ENCODE data around the gene WSCD1.

The WSCD1 gene

DNA sequence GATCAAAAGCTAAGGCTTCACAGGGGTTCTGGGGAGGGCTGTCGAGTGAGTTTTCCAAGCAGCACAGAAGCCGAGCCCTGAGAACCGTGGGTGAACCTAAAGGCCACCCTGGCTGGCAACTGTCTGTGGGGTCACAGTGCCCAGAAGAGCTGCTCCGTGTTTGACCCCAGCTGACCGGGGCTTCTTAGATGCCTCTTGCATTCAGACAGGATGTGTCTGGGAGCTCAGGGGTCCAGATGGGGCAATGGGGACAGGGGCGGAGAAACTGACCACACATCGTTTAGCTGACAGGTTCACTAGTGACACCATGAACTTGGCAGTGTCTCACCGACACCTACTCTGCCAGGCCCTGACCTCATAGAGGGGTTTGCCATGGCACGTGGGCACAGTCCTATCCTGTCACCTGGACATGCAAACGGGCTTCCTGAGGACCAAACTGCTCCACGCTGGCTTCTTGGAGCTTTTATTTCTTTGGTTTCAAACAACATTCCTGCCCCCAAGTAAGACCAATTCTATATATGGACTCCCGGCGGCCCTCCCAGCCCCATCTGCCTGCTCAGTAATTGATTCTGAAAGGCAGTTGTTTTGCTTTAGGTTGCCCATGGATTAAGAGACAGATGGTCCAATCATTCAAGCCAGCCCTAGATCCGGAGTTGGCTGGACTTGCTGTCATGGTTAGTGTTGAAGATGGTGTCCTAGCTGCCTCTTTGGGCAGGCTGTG is 22.2 kb downstream of the WSCD1 start:
- Histone ChIP-seq H3K4me3 (no peak overlapping the region), H3K27ac (no peak overlapping the region)
- TF ChIP-seq, protein P1, sequence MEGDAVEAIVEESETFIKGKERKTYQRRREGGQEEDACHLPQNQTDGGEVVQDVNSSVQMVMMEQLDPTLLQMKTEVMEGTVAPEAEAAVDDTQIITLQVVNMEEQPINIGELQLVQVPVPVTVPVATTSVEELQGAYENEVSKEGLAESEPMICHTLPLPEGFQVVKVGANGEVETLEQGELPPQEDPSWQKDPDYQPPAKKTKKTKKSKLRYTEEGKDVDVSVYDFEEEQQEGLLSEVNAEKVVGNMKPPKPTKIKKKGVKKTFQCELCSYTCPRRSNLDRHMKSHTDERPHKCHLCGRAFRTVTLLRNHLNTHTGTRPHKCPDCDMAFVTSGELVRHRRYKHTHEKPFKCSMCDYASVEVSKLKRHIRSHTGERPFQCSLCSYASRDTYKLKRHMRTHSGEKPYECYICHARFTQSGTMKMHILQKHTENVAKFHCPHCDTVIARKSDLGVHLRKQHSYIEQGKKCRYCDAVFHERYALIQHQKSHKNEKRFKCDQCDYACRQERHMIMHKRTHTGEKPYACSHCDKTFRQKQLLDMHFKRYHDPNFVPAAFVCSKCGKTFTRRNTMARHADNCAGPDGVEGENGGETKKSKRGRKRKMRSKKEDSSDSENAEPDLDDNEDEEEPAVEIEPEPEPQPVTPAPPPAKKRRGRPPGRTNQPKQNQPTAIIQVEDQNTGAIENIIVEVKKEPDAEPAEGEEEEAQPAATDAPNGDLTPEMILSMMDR (IDR thresholded peaks at IDR 0.05) = no peak
- DNase-seq (ENCODE audit: low spot score) = no peak

DNA sequence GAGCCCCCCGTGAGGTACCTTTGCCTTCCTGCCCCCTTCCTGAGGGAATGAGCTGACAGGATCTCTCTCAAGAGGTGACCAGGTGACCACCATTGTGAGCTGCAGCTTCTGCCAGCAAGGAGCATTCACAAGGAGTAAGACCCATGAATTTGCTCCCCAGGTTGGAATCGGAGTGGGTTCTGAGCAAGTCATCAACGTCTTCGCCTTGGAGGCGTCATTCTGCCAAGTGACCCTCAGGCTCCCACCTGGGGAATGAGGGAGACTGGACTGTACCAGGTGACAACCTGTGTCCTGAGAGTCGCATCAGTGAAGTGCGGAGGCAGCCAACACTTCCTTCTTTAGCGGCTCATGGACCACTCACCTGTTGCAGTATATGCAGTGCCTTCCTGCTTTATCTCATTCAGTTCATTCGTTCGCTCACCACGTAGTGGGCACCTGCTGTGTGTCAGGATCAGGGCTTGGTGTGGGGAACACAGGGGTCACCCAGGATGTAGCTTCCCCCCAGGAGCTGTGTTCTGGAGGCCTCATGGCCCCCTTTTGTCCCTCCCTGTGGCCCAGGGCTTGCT is 22.8 kb downstream of the WSCD1 start:
- TF ChIP-seq, protein P1 (IDR thresholded peaks at IDR 0.05) = no peak
- H3K27ac ChIP-seq = no peak overlapping the region
- no peak for DNase-seq (ENCODE audit: low spot score)

GRCh38 chr17:6094453-6094852 is 24.3 kb downstream of the WSCD1 start:
- Histone ChIP-seq H3K27ac (no peak overlapping the region), H3K4me3 (no peak overlapping the region)
- TF ChIP-seq, protein P1 (IDR thresholded peaks at IDR 0.05) = no peak
- DNase-seq (ENCODE audit: low spot score) = no peak

More for the DNA sequence above, 22.8 kb downstream of the WSCD1 start:
- H3K4me3 ChIP-seq = no peak overlapping the region

- TF ChIP-seq, protein P1 (IDR thresholded peaks at IDR 0.05) = no peak
- DNase-seq (ENCODE audit: low spot score) = no peak
- no peak overlapping the region for H3K4me3 ChIP-seq
- H3K27ac ChIP-seq = no peak overlapping the region
Observed at GRCh38 chr17:6094926-6095325, 24.7 kb downstream of the WSCD1 start.

DNA sequence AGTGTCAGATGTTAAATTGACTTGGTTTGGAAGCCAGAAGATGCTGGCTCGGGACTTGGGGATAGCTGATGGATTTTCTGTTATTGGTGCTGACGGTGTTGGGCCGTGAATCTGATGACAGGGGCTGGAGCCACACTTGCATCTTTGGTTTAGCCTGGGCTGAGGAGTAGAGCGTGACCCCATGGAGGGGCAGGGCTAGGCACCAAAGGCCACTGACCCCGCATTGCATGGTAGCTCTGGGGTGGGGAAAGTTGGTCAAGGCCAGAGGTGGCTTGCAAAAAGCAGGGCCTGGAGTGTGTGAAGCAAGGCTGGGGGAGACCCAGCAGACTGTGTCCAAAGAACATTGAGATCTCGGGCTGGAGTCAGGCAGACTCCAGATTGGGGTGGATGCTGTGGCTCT is 25.3 kb downstream of the WSCD1 start:
- DNase-seq (ENCODE audit: low spot score) = no peak
- H3K4me3 ChIP-seq = no peak overlapping the region
- H3K27ac ChIP-seq = no peak overlapping the region
- TF ChIP-seq, protein P1 (IDR thresholded peaks at IDR 0.05) = no peak

- no peak for DNase-seq (ENCODE audit: low spot score)
- H3K4me3 ChIP-seq = no peak overlapping the region
- no peak overlapping the region for H3K27ac ChIP-seq
- TF ChIP-seq, protein P1 (IDR thresholded peaks at IDR 0.05) = no peak
Observed at GRCh38 chr17:6096201-6097004, 26.2 kb downstream of the WSCD1 start.
